GM12874 (cell line): ENCODE results near the gene SLC2A3.

Experiments
- CTCF ChIP-seq: IDR thresholded peaks from 2 replicates; pipeline ENCODE4 v1.5.1; 2011; ENCODE audit warnings: low read depth, mild to moderate bottlenecking, control low read depth, low read length, moderate library complexity; ENCODE audit not compliant: insufficient read depth

SLC2A3 gene

DNA sequence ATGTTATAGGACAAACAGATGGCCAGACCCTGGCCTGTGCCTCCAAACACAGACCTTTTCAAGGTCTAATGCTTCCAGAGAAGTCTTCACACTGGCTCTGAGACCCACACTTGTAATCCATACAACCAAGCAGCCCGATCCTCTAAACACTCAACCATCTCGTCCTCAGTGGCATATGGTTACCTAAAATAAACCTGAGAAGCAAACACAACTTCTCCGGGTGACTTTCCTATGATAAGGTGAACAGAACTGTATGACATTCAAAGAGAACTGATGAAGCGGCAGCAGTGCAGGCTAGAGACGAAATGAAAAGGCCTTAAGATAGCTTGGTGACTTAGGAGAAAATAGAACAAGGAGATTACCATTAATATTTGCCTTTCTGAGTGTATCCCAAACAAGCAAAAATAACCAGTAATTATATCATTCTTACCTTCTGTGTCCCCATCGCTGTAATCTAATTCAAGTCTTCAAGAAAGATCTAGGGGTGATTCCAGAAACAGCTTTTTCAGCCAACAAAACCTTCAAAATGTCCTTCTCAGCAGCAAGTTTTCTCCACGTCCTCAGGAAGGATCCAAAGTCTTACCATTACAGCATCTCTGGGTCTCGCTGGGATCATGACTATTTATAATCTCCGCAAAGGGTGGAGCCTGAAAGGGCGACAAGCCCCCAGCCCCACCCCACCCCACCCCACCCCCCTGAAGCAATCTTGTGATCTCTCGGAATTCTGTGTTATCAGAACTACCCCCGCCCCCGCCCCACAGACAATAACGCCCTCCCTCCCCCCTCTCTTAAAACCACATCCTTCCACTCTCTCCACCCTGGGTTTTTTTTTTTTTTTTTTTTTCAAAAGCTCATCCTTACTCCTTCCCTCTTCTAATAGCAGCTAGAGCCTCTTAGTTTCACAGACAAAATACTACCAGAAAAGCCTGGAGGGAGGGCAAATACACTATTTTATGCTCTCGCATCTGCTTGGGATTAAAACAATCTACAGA, at the start of gene SLC2A3:
Gene SLC2A3 (minus strand): TSS at position 598 of the 992 bp plus-strand sequence. CDS start 153 bp downstream, at position 445.
- no peak for TF ChIP-seq CTCF

DNA sequence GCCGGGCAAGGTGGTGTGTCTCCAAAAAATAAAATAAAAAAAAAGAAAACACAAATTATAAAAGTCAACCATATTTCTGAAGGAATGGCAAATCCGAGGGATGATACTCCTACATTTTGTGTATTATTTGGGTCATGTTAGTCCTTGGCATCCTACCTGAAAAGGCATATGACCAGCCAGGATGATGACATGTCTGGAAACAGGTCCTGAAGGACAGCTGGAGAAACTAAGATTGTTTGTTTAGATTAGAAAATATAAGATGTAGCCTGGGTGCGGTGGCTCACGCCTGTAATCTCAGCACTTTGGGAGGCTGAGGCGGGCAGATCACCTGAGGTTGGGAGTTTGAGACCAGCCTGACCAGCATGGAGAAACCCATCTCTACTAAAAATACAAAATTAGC, 48.9 kb upstream of the SLC2A3 start:
- no peak for TF ChIP-seq CTCF

- no peak for TF ChIP-seq CTCF
Measured at GRCh38 chr12:7981446-7981845, 45.5 kb upstream of the SLC2A3 start.

- no peak for TF ChIP-seq CTCF
Measured at GRCh38 chr12:7973457-7973825, 37.5 kb upstream of the SLC2A3 start.

GRCh38 chr12:7972734-7973456, 36.9 kb upstream of the SLC2A3 start:
- TF ChIP-seq CTCF: no peak

GRCh38 chr12:7970475-7971252, 34.7 kb upstream of the SLC2A3 start:
- no peak for TF ChIP-seq CTCF

DNA sequence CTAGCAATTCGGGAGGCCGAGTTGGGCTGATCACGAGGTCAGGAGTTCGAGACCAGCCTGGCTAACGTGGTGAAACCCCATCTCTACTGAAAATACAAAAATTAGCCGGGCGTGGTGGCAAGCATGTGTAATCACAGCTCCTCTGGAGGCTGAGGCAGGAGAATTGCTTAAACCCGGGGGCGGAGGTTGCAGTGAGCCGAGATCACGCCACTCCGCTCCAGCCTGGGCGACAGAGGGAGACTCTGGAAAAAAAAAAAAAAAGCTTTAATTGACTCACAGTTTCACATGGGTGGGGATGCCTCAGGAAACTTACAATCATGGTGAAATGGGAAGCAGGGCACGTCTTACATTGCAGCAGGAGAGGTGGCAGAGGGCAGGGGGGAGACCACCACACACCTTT, 30.6 kb upstream of the SLC2A3 start:
- no peak for TF ChIP-seq CTCF
